Activated CD8-positive, alpha-beta T cell treated with anti-CD3 and anti-CD28 coated beads, Interleukin-2, amount 10 ng/mL, durations not matched to agents 7 days and 5 days (primary cell): ENCODE results near the gene RNF144B. TPM values are rescaled to one million over a fixed set of nuclear protein-coding genes. Genes with fewer than 3 reads are reported as not detected.

Experiments
- ATAC-seq: fragments of 150-1000 bp; cut with Tn5 transposase; one replicate; pipeline ENCODE4 v1.10.0; 2021; ENCODE audit warnings: moderate library complexity
- CTCF ChIA-PET: fragments of 350-600 bp; sonication (Branson Sonifier 250); formaldehyde crosslinking; loops from one replicate; lab custom pipeline; 2021; ENCODE audit warnings: antibody characterized with exemption; lab: Charles Lee
- POLR2A ChIA-PET: fragments of 350-600 bp; sonication (Branson Sonifier 250); formaldehyde crosslinking; loops from one replicate; lab custom pipeline; 2021; ENCODE audit warnings: antibody characterized with exemption; lab: Charles Lee
- DNase-seq: peaks from one replicate; pipeline ENCODE4 v3.0.0-alpha.2; 2020
- H3K27ac Mint-ChIP-seq: one replicate; pipeline ENCODE4 v1.8.0; 2021; ENCODE audit warnings: mild to moderate bottlenecking, mixed read lengths
- H3K27me3 Mint-ChIP-seq: one replicate; pipeline ENCODE4 v1.8.0; 2021; ENCODE audit warnings: low read depth, mixed read lengths
- H3K36me3 Mint-ChIP-seq: one replicate; pipeline ENCODE4 v1.8.0; 2021; ENCODE audit warnings: low read depth, mixed read lengths
- H3K4me1 Mint-ChIP-seq: one replicate; pipeline ENCODE4 v1.8.0; 2021; ENCODE audit warnings: low read depth, mixed read lengths
- H3K4me3 Mint-ChIP-seq: one replicate; pipeline ENCODE4 v1.8.0; 2021; ENCODE audit warnings: mild to moderate bottlenecking, mixed read lengths
- H3K9me3 Mint-ChIP-seq: one replicate; pipeline ENCODE4 v1.8.0; 2022; ENCODE audit warnings: mixed read lengths; ENCODE audit not compliant: insufficient read depth
- total RNA-seq, 2 experiments: library from RNA; stranded (reverse); gene quantifications; one replicate each; pipeline ENCODE4 v1.2.3, GENCODE V29; 2021

RNF144B gene
- total RNA-seq, 2 experiments from 2014 or later: 0.73 to 1.9 TPM

DNA sequence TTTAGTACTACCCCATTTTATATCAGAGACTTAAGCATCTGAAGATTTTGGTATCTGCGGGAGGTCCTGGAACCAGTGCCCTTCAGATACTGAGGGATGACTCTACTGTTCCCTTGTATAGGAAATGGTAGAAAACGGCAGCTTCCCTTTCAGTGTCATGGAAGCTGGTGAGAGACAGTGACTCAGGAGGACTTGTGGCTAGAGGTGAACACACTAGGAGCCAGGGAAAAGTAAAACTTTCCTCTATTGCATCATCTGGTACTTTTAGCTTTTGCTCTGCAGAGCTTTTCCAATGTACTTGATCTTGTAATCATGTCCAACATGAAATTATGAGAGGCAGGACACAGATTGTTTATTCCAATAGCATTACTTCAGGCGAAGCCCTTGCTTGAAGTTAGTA is 45.0 kb downstream of the RNF144B start:
- no peaks in the 10 kb centered on the region for H3K9me3 Mint-ChIP-seq
- no peak overlapping the region for H3K27ac Mint-ChIP-seq
- no peaks in the 10 kb centered on the region for H3K36me3 Mint-ChIP-seq
- H3K27me3 Mint-ChIP-seq: no peaks in the 10 kb centered on the region
- ChIA-PET POLR2A (no interaction called here), CTCF (no interaction called here)
- DNase-seq (no peak), ATAC-seq (no peak)
- H3K4me3 Mint-ChIP-seq: no peak overlapping the region
- H3K4me1 Mint-ChIP-seq: peaks cover 3% of the 10 kb centered on the region

DNA sequence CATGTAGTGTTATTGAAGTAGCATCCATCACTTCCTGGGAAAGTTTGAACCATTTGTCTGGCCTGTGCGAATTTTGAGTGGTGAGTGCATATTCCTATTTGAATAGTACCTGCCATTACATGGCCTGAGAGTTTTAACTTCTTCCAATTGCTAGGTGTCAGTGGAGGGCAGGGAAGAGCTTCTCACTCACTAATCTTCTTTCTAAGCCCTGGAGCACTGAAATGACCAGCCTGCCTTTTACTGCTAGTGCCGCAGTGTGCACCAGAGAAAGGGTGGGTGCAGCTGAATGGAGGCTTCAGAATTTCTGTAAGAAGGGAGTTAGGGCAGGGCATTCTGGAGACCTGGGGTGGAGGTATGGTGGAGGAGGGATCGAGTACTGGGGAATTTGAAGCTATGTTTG is 45.5 kb downstream of the RNF144B start:
- H3K36me3 Mint-ChIP-seq: no peaks in the 10 kb centered on the region
- H3K27ac Mint-ChIP-seq: no peak overlapping the region
- no peak overlapping the region for H3K4me3 Mint-ChIP-seq
- no peaks in the 10 kb centered on the region for H3K9me3 Mint-ChIP-seq
- H3K27me3 Mint-ChIP-seq: no peaks in the 10 kb centered on the region
- H3K4me1 Mint-ChIP-seq: no peaks in the 10 kb centered on the region
- ChIA-PET POLR2A (no interaction called here), CTCF (no interaction called here)
- ATAC-seq: no peak
- DNase-seq: no peak

DNA sequence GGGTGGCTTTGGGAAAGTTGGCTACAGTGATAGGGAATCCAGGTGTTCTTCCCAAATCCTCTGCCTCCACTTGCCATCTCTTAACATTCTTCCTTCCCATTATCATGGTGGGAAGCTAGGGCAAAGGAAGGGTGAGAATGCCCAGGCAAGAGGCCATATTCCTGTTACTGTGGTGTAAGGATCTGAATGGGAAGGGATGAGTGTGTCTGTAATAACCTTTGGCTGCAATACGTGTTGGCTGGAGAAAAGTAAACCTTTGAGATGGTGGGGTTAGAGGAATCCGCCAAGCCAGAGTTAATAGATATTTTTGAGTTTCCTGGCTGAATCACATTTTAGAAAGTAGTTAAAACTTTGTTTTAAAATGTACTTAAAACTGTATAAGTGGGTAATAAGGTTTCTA is 45.9 kb downstream of the RNF144B start:
- Mint-ChIP-seq H3K4me3 (no peak overlapping the region), H3K27ac (no peak overlapping the region), H3K9me3 (no peaks in the 10 kb centered on the region), H3K4me1 (no peaks in the 10 kb centered on the region), H3K36me3 (no peaks in the 10 kb centered on the region), H3K27me3 (no peaks in the 10 kb centered on the region)
- CTCF ChIA-PET: no interaction called here
- POLR2A ChIA-PET: no interaction called here
- DNase-seq: no peak
- no peak for ATAC-seq

DNA sequence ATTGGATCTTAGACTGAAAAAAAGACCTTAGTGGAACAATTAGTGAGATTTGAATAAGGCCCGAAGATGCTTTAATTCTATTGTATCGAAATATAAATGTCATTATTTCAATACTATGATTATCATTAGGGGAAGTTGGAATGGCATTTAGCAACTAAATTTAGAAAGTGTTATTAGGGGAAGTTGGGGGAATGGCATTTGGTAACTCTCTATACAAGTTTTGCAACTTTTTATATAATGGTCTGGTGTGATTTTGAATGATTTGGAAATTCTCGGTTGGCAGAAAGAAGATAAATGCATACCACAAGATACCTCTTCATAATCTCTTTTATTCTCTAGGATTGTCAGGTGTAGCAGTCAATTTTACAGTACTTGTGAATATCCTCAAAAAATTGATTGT is 49.2 kb downstream of the RNF144B start:
- H3K4me3 Mint-ChIP-seq: no peak overlapping the region
- peaks cover 2% of the 10 kb centered on the region for H3K4me1 Mint-ChIP-seq
- H3K9me3 Mint-ChIP-seq: no peaks in the 10 kb centered on the region
- H3K27me3 Mint-ChIP-seq: no peaks in the 10 kb centered on the region
- H3K36me3 Mint-ChIP-seq: no peaks in the 10 kb centered on the region
- CTCF ChIA-PET: interaction anchor here (1.0 kb wide), 1 partner anchor 92 kb away, joined by 3 read pairs; no protein-coding TSS in a partner anchor
- no peak overlapping the region for H3K27ac Mint-ChIP-seq
- no peak for DNase-seq
- POLR2A ChIA-PET: no interaction called here
- no peak for ATAC-seq

DNA sequence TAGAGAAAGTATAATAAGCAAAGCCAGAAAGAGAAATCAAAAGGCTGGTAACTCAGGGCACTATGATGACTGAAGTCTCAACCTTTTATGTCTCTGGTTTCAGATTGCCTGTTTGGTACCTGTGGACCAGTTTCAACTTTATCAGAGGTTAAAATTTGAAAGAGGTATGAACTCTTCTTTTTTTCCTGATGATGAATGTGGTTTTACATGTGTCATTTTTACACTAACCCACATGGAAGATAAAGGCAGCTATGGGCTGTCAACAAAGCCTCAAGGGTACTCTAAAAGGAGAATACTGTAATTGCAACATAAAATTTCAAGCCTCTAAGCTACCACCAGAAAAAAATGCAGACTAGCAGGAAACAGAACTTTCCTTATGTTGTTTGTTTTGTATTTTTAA is 52.4 kb downstream of the RNF144B start:
- ChIA-PET POLR2A (no interaction called here), CTCF (no interaction called here)
- H3K4me1 Mint-ChIP-seq: peaks cover 2% of the 10 kb centered on the region
- H3K4me3 Mint-ChIP-seq: no peak overlapping the region
- DNase-seq (no peak), ATAC-seq (no peak)
- H3K36me3 Mint-ChIP-seq: no peaks in the 10 kb centered on the region
- H3K27ac Mint-ChIP-seq: no peak overlapping the region
- H3K9me3 Mint-ChIP-seq: no peaks in the 10 kb centered on the region
- H3K27me3 Mint-ChIP-seq: no peaks in the 10 kb centered on the region

DNA sequence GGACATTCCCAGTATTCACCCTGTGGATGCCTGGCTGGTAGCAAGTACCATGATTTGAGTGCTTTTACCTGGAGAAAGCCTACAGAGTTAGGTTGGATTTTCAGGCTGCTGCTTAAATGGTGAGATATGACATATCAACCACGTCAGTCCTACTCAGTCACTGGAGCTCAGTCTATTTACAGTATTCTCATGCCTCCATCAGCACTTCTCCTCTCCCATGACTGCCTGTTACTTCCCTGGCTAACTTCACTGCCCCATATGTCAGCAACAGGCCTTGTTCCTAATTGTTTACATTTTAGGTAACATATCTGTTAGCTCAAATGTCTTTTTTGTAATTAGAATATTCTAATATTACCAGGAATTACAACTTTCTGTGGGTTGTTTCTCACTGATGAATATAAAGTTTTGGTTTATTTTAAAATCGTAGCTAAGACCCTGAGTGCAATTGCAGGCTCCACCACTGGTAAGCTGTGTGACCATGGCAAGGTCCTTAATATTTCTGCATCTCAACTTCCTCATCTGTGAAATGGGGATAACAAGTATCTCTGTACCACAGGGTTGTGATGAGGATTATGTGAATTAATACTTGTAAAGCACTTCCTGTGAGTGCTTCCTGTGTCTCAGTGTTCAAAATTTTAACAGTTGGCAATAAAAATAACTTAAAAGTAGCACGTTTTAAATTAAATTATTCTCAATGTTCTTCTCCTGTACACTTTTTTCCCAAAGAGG is 54.3 kb downstream of the RNF144B start:
- DNase-seq: no peak
- Mint-ChIP-seq H3K9me3 (no peaks in the 10 kb centered on the region), H3K27me3 (no peaks in the 10 kb centered on the region), H3K4me3 (no peak overlapping the region), H3K27ac (no peak overlapping the region), H3K4me1 (peaks cover 2% of the 10 kb centered on the region), H3K36me3 (no peaks in the 10 kb centered on the region)
- POLR2A ChIA-PET: no interaction called here
- ATAC-seq: no peak
- CTCF ChIA-PET: no interaction called here

DNA sequence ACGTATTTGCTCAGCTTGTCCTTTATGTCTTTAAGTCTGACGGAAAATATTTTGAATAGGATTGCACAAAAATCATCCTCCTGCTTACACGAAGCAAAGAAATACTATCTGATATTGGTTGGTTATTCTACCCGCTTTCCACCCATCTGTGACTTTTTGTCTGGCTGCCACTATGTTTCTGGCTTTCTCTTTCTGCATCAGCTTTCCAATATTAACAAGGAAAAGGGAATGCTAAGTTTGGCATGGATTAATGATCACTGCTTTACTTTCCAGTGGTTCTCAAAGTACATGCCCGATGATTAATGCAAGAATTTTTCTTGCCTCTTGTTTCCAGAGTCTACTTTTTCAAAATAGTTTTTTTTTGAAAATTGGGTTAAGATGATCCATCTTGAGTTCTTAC is 57.0 kb downstream of the RNF144B start:
- Mint-ChIP-seq H3K36me3 (no peaks in the 10 kb centered on the region), H3K4me1 (peaks cover 2% of the 10 kb centered on the region), H3K4me3 (no peak overlapping the region), H3K27ac (no peak overlapping the region), H3K27me3 (no peaks in the 10 kb centered on the region), H3K9me3 (no peaks in the 10 kb centered on the region)
- DNase-seq (no peak), ATAC-seq (no peak)
- CTCF ChIA-PET: no interaction called here
- POLR2A ChIA-PET: no interaction called here

DNA sequence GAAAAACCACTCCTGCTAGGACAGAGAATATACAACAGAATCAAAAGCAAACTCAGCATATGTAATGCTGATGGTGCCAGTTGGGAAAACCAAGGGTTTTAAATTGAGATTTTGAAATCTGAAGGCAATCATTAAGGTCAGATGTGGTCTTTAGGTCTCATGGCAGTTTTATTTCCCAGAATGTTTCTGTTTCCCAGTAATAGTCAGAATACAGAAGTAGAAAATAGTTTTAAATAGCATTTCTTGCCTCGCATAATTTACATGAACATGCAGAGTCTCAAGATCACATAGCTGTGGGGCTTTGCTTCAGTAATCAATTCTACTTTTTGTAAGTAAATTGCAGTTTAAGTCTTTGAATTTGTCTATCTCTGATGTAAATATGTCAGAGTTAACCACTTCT is 58.1 kb downstream of the RNF144B start:
- CTCF ChIA-PET: no interaction called here
- no peaks in the 10 kb centered on the region for H3K4me1 Mint-ChIP-seq
- ATAC-seq (no peak), DNase-seq (no peak)
- POLR2A ChIA-PET: no interaction called here
- no peaks in the 10 kb centered on the region for H3K9me3 Mint-ChIP-seq
- no peak overlapping the region for H3K4me3 Mint-ChIP-seq
- no peaks in the 10 kb centered on the region for H3K36me3 Mint-ChIP-seq
- no peaks in the 10 kb centered on the region for H3K27me3 Mint-ChIP-seq
- no peak overlapping the region for H3K27ac Mint-ChIP-seq

DNA sequence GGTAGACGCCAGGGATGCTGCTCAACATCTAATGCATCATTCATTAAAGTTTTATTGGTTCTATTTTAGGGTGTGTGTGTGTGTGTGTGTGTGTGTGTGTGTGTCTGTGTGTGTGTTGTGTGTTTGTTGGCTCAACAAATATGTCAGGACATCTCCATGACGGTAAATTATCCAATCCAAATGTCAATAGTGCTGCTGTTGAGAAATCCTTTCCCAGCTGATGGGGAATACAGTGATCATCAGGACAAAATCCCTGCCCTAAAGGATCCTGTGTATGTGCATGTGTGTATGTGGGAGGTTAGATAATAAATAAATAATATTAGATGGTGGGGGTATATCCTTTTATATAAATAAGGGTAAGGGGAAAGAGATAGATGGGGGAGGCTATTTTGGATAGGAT is 59.6 kb downstream of the RNF144B start:
- H3K27ac Mint-ChIP-seq: no peak overlapping the region
- no peaks in the 10 kb centered on the region for H3K36me3 Mint-ChIP-seq
- H3K9me3 Mint-ChIP-seq: no peaks in the 10 kb centered on the region
- no peaks in the 10 kb centered on the region for H3K4me1 Mint-ChIP-seq
- ChIA-PET CTCF (no interaction called here), POLR2A (no interaction called here)
- DNase-seq: no peak
- ATAC-seq: no peak
- no peaks in the 10 kb centered on the region for H3K27me3 Mint-ChIP-seq
- H3K4me3 Mint-ChIP-seq: no peak overlapping the region

DNA sequence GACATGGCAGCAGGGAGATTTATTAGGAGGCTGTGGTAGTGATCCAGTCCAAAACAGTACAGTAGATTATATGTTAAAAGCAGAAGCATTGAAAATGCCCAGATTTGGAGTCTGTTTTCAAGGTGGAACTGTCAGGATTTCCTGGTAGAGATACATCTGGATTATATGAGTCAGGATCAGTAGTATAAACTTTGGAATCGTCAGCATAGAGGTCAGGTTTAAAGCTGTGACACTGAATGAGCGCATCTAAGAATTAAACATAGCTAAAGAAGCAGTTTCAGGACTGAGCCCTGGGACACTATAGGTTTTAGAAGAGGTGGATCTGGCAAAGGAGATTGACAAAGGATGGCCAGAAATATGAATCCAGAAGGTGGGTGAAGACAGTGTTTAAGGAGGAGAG is 60.4 kb downstream of the RNF144B start:
- no peak overlapping the region for H3K27ac Mint-ChIP-seq
- POLR2A ChIA-PET: no interaction called here
- no peak for DNase-seq
- H3K4me1 Mint-ChIP-seq: no peaks in the 10 kb centered on the region
- no peaks in the 10 kb centered on the region for H3K27me3 Mint-ChIP-seq
- H3K36me3 Mint-ChIP-seq: no peaks in the 10 kb centered on the region
- CTCF ChIA-PET: no interaction called here
- ATAC-seq: no peak
- no peak overlapping the region for H3K4me3 Mint-ChIP-seq
- H3K9me3 Mint-ChIP-seq: no peaks in the 10 kb centered on the region

DNA sequence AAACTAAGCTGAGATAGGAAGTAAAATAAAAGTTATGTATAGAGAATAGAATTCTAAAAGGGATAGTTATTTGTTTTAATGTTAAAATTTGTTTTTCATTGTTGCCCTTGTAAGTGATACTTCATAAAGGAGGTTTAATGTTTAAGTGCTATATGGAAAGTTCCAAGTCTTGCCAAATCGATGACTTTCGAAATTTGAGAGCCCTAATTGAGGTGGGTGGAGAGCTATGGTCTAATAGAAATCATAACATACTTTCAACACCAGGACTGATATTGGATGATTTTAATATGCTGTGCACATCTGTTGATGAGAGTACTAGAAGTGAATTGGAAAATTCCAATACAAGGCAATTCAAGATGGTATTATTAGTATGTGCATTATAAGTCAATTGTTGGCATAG is 64.6 kb downstream of the RNF144B start:
- no peak for DNase-seq
- no peaks in the 10 kb centered on the region for H3K27me3 Mint-ChIP-seq
- POLR2A ChIA-PET: no interaction called here
- CTCF ChIA-PET: no interaction called here
- H3K4me1 Mint-ChIP-seq: no peaks in the 10 kb centered on the region
- no peak overlapping the region for H3K27ac Mint-ChIP-seq
- no peaks in the 10 kb centered on the region for H3K36me3 Mint-ChIP-seq
- H3K9me3 Mint-ChIP-seq: no peaks in the 10 kb centered on the region
- no peak for ATAC-seq
- no peak overlapping the region for H3K4me3 Mint-ChIP-seq

DNA sequence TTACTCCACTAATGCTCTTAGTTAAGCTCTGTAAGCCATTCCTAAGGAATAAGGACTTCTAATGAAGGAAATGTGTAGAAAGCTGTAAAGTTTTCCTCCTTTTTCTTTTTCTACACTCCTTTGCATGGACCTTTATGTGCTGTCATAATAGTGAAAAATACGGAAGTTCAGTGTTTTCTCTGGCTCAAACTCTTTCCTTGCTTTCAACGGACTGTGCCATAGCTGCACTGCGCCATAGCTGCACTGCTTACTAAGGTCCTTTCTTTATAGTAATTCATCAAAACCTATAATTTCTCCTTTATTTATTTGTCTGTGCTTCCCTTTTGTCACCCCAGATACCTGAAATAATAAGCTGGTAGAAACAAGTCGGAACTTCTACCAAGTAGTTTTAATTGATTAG is 67.3 kb downstream of the RNF144B start:
- Mint-ChIP-seq H3K4me1 (no peaks in the 10 kb centered on the region), H3K4me3 (no peak overlapping the region)

More for the DNA sequence above, 67.3 kb downstream of the RNF144B start:
- Mint-ChIP-seq H3K27me3 (no peaks in the 10 kb centered on the region), H3K36me3 (peaks cover 2% of the 10 kb centered on the region), H3K27ac (no peak overlapping the region), H3K9me3 (no peaks in the 10 kb centered on the region)
- POLR2A ChIA-PET: no interaction called here
- no peak for ATAC-seq
- DNase-seq: no peak
- CTCF ChIA-PET: no interaction called here
